KMS-11 (cell line): ENCODE results near the gene SLC37A1.
A peak's percentile ranks its signal among the peaks of the same experiment; 100 is the strongest.

Experiments used
- H2AFZ ChIP-seq: fragments of 200-600 bp; sonication (generic); 2 replicates; pipeline ENCODE4 v1.6.1; 2016; ENCODE audit warnings: antibody characterized with exemption, mixed run types, low read depth
- H3K27ac ChIP-seq: fragments of 200-600 bp; sonication (generic); 2 replicates; pipeline ENCODE4 v1.6.1; 2016; ENCODE audit warnings: mild to moderate bottlenecking, mixed run types
- H3K27me3 ChIP-seq: fragments of 200-600 bp; sonication (generic); 2 replicates; pipeline ENCODE4 v1.6.1; 2017; ENCODE audit warnings: mild to moderate bottlenecking, low read depth, mixed run types, moderate library complexity; ENCODE audit not compliant: insufficient read depth
- H3K36me3 ChIP-seq: fragments of 200-600 bp; sonication (generic); 2 replicates; pipeline ENCODE4 v1.6.1; 2017; ENCODE audit warnings: mild to moderate bottlenecking, mixed run types; ENCODE audit not compliant: insufficient read depth
- H3K4me1 ChIP-seq: fragments of 200-600 bp; sonication (generic); 2 replicates; pipeline ENCODE4 v1.6.1; 2016; ENCODE audit warnings: mild to moderate bottlenecking, low read depth, mixed run types; ENCODE audit not compliant: poor library complexity, severe bottlenecking
- H3K4me2 ChIP-seq: fragments of 200-600 bp; sonication (generic); 2 replicates; pipeline ENCODE4 v1.7.0; 2016; ENCODE audit warnings: mild to moderate bottlenecking, mixed run types
- H3K4me3 ChIP-seq: fragments of 200-600 bp; sonication (generic); IDR thresholded peaks from 2 replicates; pipeline ENCODE4 v1.6.1; 2017; ENCODE audit warnings: low read depth, low read length, mixed read lengths; ENCODE audit not compliant: insufficient read depth
- H3K79me2 ChIP-seq: fragments of 200-600 bp; sonication (generic); 2 replicates; pipeline ENCODE4 v1.6.1; 2016; ENCODE audit warnings: low read depth, mixed run types; ENCODE audit not compliant: insufficient read depth
- H3K9ac ChIP-seq: fragments of 200-600 bp; sonication (generic); 2 replicates; pipeline ENCODE4 v1.6.1; 2016; ENCODE audit warnings: mild to moderate bottlenecking, mixed run types
- H4K20me1 ChIP-seq: fragments of 200-600 bp; sonication (generic); 2 replicates; pipeline ENCODE4 v1.6.1; 2016; ENCODE audit warnings: mild to moderate bottlenecking, mixed run types; ENCODE audit not compliant: insufficient read depth
- TF ChIP-seq, protein P1 (sequence below): fragments of 200-600 bp; sonication (generic); conservative IDR thresholded peaks from 2 replicates; pipeline ENCODE4 v1.6.1; 2017; ENCODE audit warnings: low read depth, mild to moderate bottlenecking, antibody characterized with exemption, low read length, moderate library complexity, mixed read lengths

SLC37A1 gene

DNA sequence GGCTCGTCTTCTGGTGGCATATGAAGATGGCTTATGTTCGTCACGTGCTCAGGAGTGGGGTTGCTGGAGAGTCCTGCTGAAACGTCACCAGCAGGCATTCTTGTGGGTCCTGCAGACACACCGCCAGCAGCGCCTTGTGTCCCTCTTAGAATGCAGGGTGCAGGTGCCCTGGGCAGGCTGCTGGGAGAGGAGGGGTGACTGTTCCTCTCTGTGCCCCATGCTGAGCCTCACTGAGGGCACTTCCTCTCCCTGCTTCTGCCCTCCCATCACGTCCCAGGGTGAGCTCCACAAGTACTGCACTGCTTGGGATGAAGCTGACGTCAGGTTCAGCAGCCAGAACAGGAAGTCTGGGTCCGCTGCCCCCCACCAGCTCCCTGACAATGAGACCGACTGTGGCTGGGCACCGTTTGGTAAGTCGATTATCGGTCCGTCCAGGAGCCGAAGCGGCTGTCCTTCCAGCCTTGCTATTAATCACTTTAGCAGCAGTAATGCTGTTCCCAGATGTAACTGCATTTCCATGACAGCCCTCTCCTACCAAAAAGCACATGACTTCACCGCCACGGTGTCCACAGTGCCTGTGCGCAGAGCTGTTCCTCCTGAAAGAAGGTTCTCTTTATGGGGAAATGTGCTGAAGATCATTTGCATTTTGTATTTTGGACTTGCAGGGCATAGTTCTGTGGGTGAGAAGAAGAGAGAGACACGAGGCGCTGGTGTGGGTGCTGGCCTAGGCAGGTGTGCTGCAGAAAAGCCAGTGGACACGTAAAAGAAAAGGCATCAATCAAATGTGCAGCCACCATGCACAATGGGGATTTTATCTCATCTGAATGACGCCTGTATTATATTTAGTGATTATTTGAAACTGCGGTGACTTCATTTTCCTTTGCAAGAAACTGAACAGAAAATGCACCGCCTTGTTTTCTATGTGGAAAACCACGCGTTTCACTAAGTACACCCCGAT is 21.0 kb downstream of the SLC37A1 start:
- no peak overlapping the region for H3K27ac ChIP-seq

DNA sequence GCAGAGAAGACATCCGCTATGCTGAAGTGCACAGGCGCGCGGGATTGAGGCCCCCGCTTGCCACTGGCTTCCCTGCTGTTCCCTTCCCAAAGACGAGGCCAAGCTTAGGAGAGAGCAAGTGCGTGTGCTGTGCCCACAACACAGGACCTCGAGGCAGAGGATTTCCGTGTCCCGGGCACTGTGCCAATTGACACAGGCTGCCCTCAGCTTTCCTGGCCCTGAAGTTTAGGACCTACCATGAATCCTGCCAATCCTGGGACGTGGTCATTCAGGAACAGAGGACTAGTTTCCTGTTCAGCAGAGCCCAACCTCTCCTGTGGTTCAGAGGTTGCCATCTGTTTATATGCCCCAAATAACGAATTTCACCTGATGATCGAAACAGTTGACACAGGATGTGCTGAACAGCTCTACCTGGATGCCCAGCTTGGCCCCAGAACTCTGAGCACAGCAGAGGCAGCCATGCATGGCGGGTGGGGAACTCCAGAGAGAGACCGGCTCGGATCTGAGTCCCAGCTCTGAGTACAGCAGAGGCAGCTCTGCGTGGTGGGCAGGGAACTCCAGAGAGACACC is 22.0 kb downstream of the SLC37A1 start:
- Histone ChIP-seq H3K4me1 (no peaks in the 10 kb centered on the region), H3K4me2 (no peak overlapping the region), H3K4me3 (no peak overlapping the region), H4K20me1 (no peaks in the 10 kb centered on the region), H3K79me2 (no peaks in the 10 kb centered on the region), H3K36me3 (no peaks in the 10 kb centered on the region), H3K9ac (no peak overlapping the region), H3K27ac (no peak overlapping the region), H3K27me3 (no peaks in the 10 kb centered on the region), H2AFZ (no peak overlapping the region)
- TF ChIP-seq, protein P1, sequence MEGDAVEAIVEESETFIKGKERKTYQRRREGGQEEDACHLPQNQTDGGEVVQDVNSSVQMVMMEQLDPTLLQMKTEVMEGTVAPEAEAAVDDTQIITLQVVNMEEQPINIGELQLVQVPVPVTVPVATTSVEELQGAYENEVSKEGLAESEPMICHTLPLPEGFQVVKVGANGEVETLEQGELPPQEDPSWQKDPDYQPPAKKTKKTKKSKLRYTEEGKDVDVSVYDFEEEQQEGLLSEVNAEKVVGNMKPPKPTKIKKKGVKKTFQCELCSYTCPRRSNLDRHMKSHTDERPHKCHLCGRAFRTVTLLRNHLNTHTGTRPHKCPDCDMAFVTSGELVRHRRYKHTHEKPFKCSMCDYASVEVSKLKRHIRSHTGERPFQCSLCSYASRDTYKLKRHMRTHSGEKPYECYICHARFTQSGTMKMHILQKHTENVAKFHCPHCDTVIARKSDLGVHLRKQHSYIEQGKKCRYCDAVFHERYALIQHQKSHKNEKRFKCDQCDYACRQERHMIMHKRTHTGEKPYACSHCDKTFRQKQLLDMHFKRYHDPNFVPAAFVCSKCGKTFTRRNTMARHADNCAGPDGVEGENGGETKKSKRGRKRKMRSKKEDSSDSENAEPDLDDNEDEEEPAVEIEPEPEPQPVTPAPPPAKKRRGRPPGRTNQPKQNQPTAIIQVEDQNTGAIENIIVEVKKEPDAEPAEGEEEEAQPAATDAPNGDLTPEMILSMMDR = no peak

More for the DNA sequence above, 21.0 kb downstream of the SLC37A1 start:
- Histone ChIP-seq H3K9ac (no peak overlapping the region), H4K20me1 (no peaks in the 10 kb centered on the region), H3K36me3 (no peaks in the 10 kb centered on the region), H3K4me2 (no peak overlapping the region), H2AFZ (no peak overlapping the region), H3K4me3 (no peak overlapping the region), H3K4me1 (peaks cover 3% of the 10 kb centered on the region), H3K27me3 (no peaks in the 10 kb centered on the region), H3K79me2 (no peaks in the 10 kb centered on the region)
- TF ChIP-seq, protein P1 = no peak

DNA sequence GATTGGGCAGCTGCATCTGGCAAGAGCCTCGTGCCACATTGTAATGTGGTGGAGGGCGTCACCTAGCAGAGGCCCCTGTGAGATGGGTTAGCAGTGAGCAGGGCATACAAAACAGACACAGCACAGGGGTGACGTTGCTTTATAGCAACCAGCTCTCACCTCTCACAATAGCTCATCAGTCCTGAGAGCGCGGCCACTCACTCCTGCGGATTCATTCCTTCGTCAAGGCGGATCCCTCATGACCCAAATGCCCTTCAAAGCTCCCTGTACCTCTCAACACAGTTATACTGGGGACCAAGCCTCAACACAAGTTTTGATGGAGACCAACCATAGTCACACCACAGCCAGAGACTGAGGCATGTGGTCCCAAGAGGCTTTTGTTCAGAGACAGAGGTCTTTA is 22.9 kb downstream of the SLC37A1 start:
- TF ChIP-seq, protein P1 = no peak
- Histone ChIP-seq H4K20me1 (no peaks in the 10 kb centered on the region), H3K79me2 (no peaks in the 10 kb centered on the region), H3K4me2 (no peak overlapping the region), H3K4me1 (no peaks in the 10 kb centered on the region), H3K27ac (no peak overlapping the region), H3K36me3 (no peaks in the 10 kb centered on the region), H2AFZ (no peak overlapping the region), H3K9ac (no peak overlapping the region), H3K4me3 (no peak overlapping the region), H3K27me3 (no peaks in the 10 kb centered on the region)

DNA sequence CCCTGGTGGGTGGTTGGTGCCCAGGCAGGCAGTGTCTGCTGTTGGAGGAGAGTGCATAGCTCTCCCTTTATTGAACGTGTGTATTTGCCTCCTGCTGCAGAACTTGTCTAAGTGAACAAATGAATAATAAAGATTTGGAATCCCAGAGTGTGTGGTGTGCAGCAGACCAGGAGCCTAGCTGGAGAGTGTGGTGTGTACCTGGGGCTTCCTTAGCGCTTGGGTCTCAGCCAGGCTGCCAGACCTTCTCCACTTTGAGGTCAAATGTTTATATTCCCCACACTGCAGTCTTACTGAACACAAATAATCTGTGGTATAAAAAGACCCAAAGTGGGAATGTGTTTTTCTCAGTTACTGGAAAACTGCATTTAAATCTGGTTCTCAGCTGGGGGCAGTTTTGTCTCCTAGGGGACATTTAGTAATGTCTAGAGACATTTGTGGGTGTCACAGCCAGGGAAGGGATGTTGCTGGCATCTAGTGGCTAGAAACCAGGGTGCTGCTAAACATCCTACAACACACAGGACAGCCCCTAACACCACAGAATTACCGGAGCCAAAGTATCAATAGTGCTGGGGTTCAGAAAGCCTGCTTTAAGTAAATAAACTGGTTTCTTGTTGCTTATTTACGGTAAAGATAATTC is 23.6 kb downstream of the SLC37A1 start:
- Histone ChIP-seq H2AFZ (no peak overlapping the region), H3K9ac (no peak overlapping the region), H4K20me1 (no peaks in the 10 kb centered on the region), H3K4me3 (no peak overlapping the region), H3K27me3 (no peaks in the 10 kb centered on the region), H3K4me2 (no peak overlapping the region), H3K36me3 (no peaks in the 10 kb centered on the region), H3K4me1 (no peaks in the 10 kb centered on the region), H3K27ac (no peak overlapping the region), H3K79me2 (no peaks in the 10 kb centered on the region)
- TF ChIP-seq, protein P1 = peak; percentile 45
